Breast epithelium (tissue), 4 donors: Measurements from ENCODE around the gene CDH3. TPM values are rescaled to one million over a fixed set of nuclear protein-coding genes. Genes with fewer than 3 reads are reported as not detected.

ENCODE experiments used
- DNase-seq, 2 donors: peaks; one replicate each; pipeline ENCODE4 v3.0.0-alpha.2; 2019; ENCODE audit warnings: low spot score in 2 of 2
- H3K27ac ChIP-seq, 2 donors: fragments of 200-600 bp; sonication (generic) in 1 of 2; one replicate each; pipeline ENCODE4 v1.5.1; 2016 to 2019; ENCODE audit warnings: mild to moderate bottlenecking in 1 of 2
- H3K27me3 ChIP-seq, 2 donors: fragments of 200-600 bp; sonication (generic) in 1 of 2; one replicate each; pipeline versions ENCODE4 v1.5.1 to v1.6.0; 2017 to 2019; ENCODE audit warnings: control low read depth in 1 of 2, mild to moderate bottlenecking in 1 of 2
- H3K36me3 ChIP-seq: fragments of 200-600 bp; one replicate; pipeline ENCODE4 v1.5.1; 2019
- H3K4me1 ChIP-seq, 2 donors: fragments of 200-600 bp; sonication (generic); one replicate each; pipeline ENCODE4 v1.5.1; 2016 to 2019; ENCODE audit warnings: control low read depth in 1 of 2
- H3K4me3 ChIP-seq, 3 donors: fragments of 200-600 bp; sonication (generic); 1 replicate in 2 of 3; 2 replicates in 1 of 3; pipeline ENCODE4 v1.5.1; 2016 to 2019; ENCODE audit warnings: mild to moderate bottlenecking in 3 of 3, moderate library complexity in 2 of 3
- H3K9me3 ChIP-seq, 2 donors: fragments of 200-600 bp; sonication (generic) in 1 of 2; one replicate each; pipeline ENCODE4 v1.5.1; 2016 to 2019; ENCODE audit warnings: control low read depth in 1 of 2
- POLR2A ChIP-seq: fragments of 450-650 bp; IDR thresholded peaks from one replicate; pipeline ENCODE4 v1.6.1; 2016; ENCODE audit warnings: antibody characterized with exemption, mild to moderate bottlenecking, moderate library complexity
- POLR2AphosphoS5 ChIP-seq, 3 donors: sonication (generic); formaldehyde crosslinking; IDR thresholded peaks; one replicate each; pipeline ENCODE4 v1.6.1; 2017; ENCODE audit warnings: antibody characterized with exemption in 3 of 3
- intact Hi-C: fragments of 100-400 bp; cut with DNase I; formaldehyde crosslinking; loops from one replicate; pipeline ENCODE4 v1.15.1; 2023; ENCODE audit warnings: low total_unique reads
- total RNA-seq, 3 donors: library from RNA; depleted of rRNA; stranded (reverse); fragments of >200 nt; gene quantifications; one replicate each; pipeline ENCODE4 v1.1.0, GENCODE V29; 2016
- TF ChIP-seq, protein P1 (sequence below), 3 donors: fragments of 450-650 bp; IDR thresholded peaks; one replicate each; pipeline ENCODE4 v1.5.1; 2016 to 2017; ENCODE audit warnings: antibody characterized with exemption in 3 of 3, mild to moderate bottlenecking in 3 of 3, moderate library complexity in 3 of 3

CDH3 gene
- total RNA-seq, 3 donors from 2014 or later: 0.32 to 62.6 (median 39.0) TPM

DNA sequence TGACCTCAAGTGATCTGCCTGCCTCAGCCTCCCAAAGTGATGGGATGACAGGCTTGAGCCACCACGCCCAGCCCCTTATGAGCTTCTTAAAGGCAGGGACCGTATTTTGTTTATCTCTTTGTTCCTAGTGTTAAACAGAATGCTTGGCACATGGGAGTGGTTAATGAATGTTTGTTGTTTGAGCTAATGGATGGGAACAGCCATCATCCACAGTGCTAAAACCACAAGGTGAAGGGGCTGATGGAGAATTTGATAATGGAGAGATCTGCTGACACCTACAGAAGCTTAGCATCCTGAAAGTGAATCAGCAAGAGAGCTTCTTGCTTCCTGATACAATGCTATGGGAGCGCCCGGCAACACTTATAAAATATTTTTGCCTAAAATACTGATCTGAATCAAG is 83.4 kb downstream of the CDH3 start:
- Histone ChIP-seq H3K4me3 (no peak overlapping the region), H3K4me1 (no peaks in the 10 kb centered on the region), H3K9me3 (no peaks in the 10 kb centered on the region), H3K27me3 (no peaks in the 10 kb centered on the region), H3K27ac (no peak overlapping the region), H3K36me3 (no peaks in the 10 kb centered on the region)
- intact Hi-C loops: no loop called here
- TF ChIP-seq POLR2AphosphoS5 (IDR thresholded peaks at IDR 0.05) (no peak), POLR2A (no peak)
- DNase-seq: no peak

DNA sequence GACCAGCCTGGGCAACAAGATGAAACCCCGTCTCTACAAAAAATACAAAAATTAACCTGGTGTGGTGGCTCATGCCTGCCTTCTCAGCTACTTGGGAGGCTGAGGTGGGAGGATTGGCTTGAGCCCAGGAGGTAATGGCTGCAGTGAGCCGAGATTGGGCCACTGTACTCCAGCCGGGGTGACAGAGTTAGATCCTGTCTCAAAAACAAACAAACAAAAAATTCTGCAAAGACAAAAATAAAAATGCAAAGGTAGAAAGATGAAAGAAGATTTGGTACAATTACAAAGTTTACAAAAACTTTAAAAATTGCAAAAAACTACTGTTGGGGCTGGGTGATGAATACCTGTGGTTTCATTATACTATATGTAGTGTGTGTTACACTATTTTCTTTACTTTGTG is 86.5 kb downstream of the CDH3 start:
- Histone ChIP-seq H3K4me1 (no peaks in the 10 kb centered on the region), H3K36me3 (no peaks in the 10 kb centered on the region), H3K27ac (no peak overlapping the region), H3K9me3 (no peaks in the 10 kb centered on the region), H3K27me3 (no peaks in the 10 kb centered on the region), H3K4me3 (no peak overlapping the region)
- intact Hi-C loops: no loop called here
- no peak for DNase-seq
- TF ChIP-seq POLR2A (no peak), POLR2AphosphoS5 (IDR thresholded peaks at IDR 0.05) (no peak)
- TF ChIP-seq, protein P1, sequence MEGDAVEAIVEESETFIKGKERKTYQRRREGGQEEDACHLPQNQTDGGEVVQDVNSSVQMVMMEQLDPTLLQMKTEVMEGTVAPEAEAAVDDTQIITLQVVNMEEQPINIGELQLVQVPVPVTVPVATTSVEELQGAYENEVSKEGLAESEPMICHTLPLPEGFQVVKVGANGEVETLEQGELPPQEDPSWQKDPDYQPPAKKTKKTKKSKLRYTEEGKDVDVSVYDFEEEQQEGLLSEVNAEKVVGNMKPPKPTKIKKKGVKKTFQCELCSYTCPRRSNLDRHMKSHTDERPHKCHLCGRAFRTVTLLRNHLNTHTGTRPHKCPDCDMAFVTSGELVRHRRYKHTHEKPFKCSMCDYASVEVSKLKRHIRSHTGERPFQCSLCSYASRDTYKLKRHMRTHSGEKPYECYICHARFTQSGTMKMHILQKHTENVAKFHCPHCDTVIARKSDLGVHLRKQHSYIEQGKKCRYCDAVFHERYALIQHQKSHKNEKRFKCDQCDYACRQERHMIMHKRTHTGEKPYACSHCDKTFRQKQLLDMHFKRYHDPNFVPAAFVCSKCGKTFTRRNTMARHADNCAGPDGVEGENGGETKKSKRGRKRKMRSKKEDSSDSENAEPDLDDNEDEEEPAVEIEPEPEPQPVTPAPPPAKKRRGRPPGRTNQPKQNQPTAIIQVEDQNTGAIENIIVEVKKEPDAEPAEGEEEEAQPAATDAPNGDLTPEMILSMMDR (IDR thresholded peaks at IDR 0.05): no peak

DNA sequence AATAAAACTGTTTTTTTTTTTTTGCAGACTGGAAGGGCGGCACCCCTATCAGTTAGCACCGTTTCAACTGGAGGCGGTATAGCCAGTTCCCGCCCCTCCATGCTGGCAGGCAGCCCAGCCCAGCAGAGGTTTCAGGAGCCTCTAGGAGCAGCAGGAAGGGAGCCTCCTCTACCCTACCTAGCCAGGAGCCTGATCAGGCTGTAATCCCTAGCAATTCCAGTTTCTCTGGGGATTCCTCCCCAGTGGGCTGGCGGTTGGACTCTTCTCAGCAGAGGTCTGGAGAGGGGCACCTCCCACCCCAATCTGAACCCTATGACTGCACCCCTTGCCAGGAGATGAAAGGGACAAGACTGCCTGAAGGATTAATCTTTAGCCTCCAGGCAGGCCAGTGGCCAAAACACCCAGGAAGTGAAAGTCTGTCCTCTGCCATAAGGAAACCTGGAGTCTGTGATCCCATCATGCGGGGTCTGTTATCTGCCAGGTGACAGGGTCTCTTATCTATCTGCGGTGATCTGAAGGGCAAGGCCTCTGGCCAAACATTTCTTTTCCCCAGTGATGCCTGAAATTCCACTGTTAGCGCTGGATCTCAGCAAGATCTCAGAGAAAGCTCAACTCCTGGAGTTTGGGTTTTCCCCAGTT is 87.1 kb downstream of the CDH3 start:
- H3K27me3 ChIP-seq: no peaks in the 10 kb centered on the region
- peak overlapping the region; percentile 67 to 68 for H3K27ac ChIP-seq
- no peaks in the 10 kb centered on the region for H3K4me1 ChIP-seq
- peak in 1 of 2 donors; percentile 67 for DNase-seq
- TF ChIP-seq POLR2AphosphoS5 (IDR thresholded peaks at IDR 0.05) (no peak), POLR2A (no peak)
- TF ChIP-seq, protein P1 (IDR thresholded peaks at IDR 0.05): no peak
- no peaks in the 10 kb centered on the region for H3K9me3 ChIP-seq
- intact Hi-C loops: no loop called here
- no peak overlapping the region for H3K4me3 ChIP-seq
- H3K36me3 ChIP-seq: no peaks in the 10 kb centered on the region

DNA sequence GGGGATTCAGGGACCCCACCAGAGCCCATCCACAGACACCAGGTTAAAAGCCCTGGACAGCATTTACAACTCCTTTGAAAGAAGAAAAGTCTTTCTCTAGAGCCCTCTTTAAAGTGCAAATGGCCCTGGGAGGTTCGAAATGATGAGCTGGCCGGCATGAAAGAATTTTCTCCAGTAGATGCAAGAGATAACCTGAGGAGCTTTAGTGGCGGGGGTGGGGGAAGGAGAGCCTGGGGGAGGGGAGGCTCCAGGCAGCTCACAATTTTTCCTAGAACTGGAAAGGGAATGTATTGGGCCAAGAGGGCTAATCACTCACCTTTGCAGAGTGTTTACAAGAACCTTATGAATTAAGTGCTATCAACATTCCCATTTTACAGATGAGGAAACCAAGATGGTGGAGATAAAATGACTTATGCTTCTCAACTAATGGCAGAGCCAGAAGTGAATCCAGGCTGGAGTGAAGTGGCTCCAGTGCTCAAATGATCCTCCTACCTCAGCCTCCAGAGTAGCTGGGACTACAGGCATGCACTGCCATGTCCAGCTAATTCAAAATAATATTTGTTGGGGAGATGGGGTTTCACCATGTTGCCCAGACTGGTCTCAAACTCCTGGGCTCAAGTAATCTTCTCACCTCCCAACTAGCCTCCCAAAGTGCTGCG is 87.8 kb downstream of the CDH3 start:
- Histone ChIP-seq H3K27me3 (peaks cover 0 to 5% of the 10 kb centered on the region in 2 donors), H3K36me3 (no peaks in the 10 kb centered on the region), H3K4me1 (no peaks in the 10 kb centered on the region), H3K27ac (peak overlapping the region in 1 of 2 donors; percentile 68), H3K4me3 (no peak overlapping the region), H3K9me3 (no peaks in the 10 kb centered on the region)
- DNase-seq: no peak
- intact Hi-C loops: no loop called here
- TF ChIP-seq POLR2AphosphoS5 (IDR thresholded peaks at IDR 0.05): no peak
- TF ChIP-seq, protein P1 (IDR thresholded peaks at IDR 0.05): no peak

DNA sequence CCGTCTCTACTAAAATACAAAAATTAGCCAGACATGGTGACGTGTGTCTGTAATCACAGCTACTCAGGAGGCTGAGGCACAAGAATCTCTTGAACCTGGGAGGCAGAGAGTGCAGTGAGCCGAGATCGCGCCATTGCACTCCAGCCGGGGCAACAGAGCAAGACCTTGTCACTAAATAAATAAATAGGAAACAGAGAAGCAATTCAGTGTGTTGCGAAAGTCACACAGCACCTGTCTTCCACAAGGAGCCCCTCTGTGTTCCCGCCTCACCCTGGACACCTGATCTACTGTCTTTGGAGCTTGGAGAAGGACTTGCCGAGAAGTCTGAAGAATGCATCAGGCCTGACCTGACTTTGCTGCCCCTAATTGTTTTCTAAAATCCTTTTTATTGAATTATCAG is 88.5 kb downstream of the CDH3 start:
- Histone ChIP-seq H3K27me3 (peaks cover 0 to 8% of the 10 kb centered on the region in 2 donors), H3K27ac (no peak overlapping the region), H3K36me3 (no peaks in the 10 kb centered on the region), H3K4me1 (no peaks in the 10 kb centered on the region), H3K9me3 (no peaks in the 10 kb centered on the region), H3K4me3 (no peak overlapping the region)
- DNase-seq: no peak
- intact Hi-C loops: no loop called here
- TF ChIP-seq POLR2A: no peak
- TF ChIP-seq POLR2AphosphoS5 (IDR thresholded peaks at IDR 0.05): no peak
- TF ChIP-seq, protein P1 (IDR thresholded peaks at IDR 0.05): no peak
